Gastrocnemius medialis (tissue), 4 donors: ENCODE data around the gene MEP1B.

ENCODE experiments used
- CTCF ChIP-seq, 5 experiments: fragments of 450-650 bp in 3 of 5; fragments of 200-600 bp in 2 of 5; sonication (generic) in 2 of 5; IDR thresholded peaks in 4 of 5; conservative IDR thresholded peaks in 1 of 5; 1 replicate in 4 of 5; 2 replicates in 1 of 5; pipeline ENCODE4 v1.5.1; 2016 to 2019; ENCODE audit warnings: antibody characterized with exemption in 5 of 5, mild to moderate bottlenecking in 3 of 5, moderate library complexity in 3 of 5
- POLR2A ChIP-seq, 2 donors: fragments of 450-650 bp; IDR thresholded peaks; one replicate each; pipeline ENCODE4 v1.6.1; 2017; ENCODE audit warnings: antibody characterized with exemption in 2 of 2, mild to moderate bottlenecking in 2 of 2, moderate library complexity in 2 of 2

DNA sequence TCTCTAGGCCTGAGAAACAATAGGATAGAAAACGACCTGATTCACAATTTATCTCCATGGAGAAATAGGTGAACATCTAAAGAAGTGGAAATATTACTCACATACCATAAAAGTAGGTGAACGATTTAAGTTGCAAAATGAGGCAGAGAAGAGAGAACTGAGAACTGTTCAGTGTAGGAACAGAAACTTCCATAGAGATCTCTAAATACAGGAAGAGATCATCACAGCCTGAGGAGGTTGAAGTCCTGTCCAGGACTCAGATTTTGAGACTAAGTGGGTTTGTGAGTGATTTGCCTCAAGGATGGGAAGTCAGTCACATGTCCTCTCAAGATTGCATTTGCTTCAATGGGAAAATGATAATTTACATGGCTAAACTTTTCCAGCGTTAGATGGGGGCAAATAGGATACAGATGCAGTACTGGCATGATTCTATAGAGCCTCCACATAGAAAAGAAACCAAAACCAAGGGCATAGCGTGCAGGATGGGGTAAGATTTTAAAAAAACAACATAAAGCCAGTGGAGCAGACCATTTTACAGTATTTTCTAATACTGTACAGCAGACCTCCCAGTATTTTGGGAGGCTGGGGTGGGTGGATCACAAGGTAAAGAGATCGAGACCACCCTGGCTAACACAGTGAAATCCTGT, 68.8 kb downstream of the MEP1B start:
- TF ChIP-seq CTCF (IDR thresholded peaks at IDR 0.05 in 4 of 5, conservative IDR thresholded peaks at IDR 0.05 in 1 of 5): no peak
- TF ChIP-seq POLR2A (IDR thresholded peaks at IDR 0.05): no peak
